Stomach smooth muscle (tissue), 2 donors: ENCODE data around the gene SLC4A7.

ENCODE experiments used
- H3K27ac ChIP-seq: one replicate; pipeline ENCODE4 v1.7.0; 2013; ENCODE audit warnings: mild to moderate bottlenecking, low read length, inconsistent platforms
- H3K27me3 ChIP-seq, 2 donors: one replicate each; pipeline ENCODE4 v1.7.0; 2013; ENCODE audit warnings: low read length in 2 of 2; ENCODE audit not compliant: insufficient read depth in 2 of 2, control insufficient read depth in 1 of 2
- H3K36me3 ChIP-seq, 2 donors: one replicate each; pipeline ENCODE4 v1.7.0; 2013; ENCODE audit warnings: low read length in 2 of 2; ENCODE audit not compliant: control insufficient read depth in 2 of 2, insufficient read depth in 2 of 2
- H3K4me1 ChIP-seq: one replicate; pipeline ENCODE4 v1.7.0; 2013; ENCODE audit warnings: low read length; ENCODE audit not compliant: control insufficient read depth, insufficient read depth
- H3K4me3 ChIP-seq, 2 donors: one replicate each; pipeline ENCODE4 v1.7.0; 2013; ENCODE audit warnings: low read length in 2 of 2
- H3K9ac ChIP-seq, 2 donors: one replicate each; pipeline ENCODE4 v1.7.0; 2013; ENCODE audit warnings: low read length in 2 of 2, mild to moderate bottlenecking in 1 of 2
- H3K9me3 ChIP-seq, 2 donors: one replicate each; pipeline ENCODE4 v1.7.0; 2013; ENCODE audit warnings: low read length in 2 of 2; ENCODE audit not compliant: control insufficient read depth in 2 of 2
- donor health status: healthy.
- donor health status: Pancreatic carcinoma.

The SLC4A7 gene

DNA sequence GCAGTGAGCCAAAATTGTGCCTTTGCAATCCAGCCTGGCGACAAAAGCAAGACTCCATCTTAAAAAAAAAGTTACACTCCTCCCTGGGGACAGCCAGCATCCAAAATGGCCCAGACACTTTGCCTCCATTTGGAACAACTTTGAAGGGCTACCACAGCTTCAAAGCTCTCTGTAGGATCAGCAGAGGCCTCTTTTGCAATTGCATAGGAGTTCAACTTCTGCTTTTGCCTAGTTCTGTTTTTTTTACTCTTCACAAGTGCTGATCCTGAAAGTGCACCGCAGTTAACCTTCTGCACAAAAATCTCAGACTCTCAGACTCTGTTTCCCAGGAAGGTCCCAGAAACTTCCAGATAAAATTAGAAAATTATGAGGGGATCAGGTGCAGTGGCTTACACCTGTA is 25.2 kb upstream of the SLC4A7 start:
- Histone ChIP-seq H3K27ac (no peak overlapping the region), H3K9ac (no peak overlapping the region), H3K9me3 (no peaks in the 10 kb centered on the region), H3K4me1 (peaks cover 4% of the 10 kb centered on the region), H3K27me3 (no peaks in the 10 kb centered on the region), H3K36me3 (no peaks in the 10 kb centered on the region), H3K4me3 (no peak overlapping the region)

DNA sequence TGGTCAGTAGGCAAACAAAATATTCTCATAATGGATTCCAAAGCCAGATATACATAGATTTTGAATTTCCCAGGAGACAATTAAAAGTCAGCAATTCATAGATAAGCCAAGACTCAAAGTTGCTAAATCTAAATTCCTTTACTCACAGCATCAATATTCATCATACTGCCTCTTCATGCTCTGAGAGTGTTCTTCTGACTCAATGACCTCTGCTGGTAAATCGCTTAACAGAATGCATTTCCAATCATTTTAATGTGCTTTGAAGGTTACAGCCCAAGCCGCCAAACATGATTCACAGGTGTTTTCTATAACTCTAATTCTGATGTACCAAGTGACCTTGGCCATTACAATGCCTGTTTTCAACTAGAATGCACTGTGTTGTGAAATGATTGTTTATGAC is 24.2 kb upstream of the SLC4A7 start:
- H3K27me3 ChIP-seq: no peaks in the 10 kb centered on the region

DNA sequence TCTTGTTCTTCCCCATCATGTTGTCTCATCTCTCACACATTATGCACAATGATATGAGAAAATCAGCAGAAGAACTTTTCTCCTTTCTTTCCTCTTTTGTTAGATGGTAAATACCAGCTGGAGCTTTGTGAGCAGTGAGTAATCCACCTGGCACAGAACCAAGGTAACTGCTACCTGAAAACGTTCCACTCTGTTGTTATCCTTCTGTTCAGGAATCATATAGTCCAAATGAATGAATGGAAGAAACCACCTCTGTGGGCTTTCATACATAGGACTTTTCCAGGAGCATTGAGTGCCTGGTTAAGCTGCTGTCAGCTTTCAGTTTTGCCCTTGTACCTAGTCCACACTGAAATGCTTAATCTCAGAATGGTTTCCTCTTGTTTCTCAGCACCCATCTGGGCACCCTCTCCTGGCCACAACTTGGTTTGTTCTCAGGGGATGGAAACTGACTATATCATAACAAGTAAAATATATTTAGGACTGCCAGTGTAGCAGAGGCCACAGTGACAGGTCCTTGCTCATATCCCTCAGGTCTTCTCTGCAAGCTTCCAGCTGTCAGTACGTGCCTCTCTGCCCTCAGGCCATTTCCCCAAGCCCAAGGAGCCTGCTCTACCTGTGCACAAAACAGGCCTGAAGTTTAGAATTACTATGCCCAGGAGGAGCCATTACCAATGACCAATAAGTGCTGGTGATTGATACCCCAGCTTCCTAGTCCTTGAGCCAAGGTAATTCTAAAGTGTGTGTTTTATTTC is 23.5 kb upstream of the SLC4A7 start:
- H3K4me1 ChIP-seq: peaks cover 4% of the 10 kb centered on the region
- no peak overlapping the region for H3K27ac ChIP-seq
- H3K27me3 ChIP-seq: no peaks in the 10 kb centered on the region
- H3K9me3 ChIP-seq: no peaks in the 10 kb centered on the region
- no peaks in the 10 kb centered on the region for H3K36me3 ChIP-seq
- H3K4me3 ChIP-seq: no peak overlapping the region
- no peak overlapping the region for H3K9ac ChIP-seq

More for the DNA sequence above, 24.2 kb upstream of the SLC4A7 start:
- Histone ChIP-seq H3K36me3 (no peaks in the 10 kb centered on the region), H3K4me3 (no peak overlapping the region), H3K27ac (no peak overlapping the region), H3K4me1 (peaks cover 4% of the 10 kb centered on the region), H3K9me3 (no peaks in the 10 kb centered on the region), H3K9ac (no peak overlapping the region)

DNA sequence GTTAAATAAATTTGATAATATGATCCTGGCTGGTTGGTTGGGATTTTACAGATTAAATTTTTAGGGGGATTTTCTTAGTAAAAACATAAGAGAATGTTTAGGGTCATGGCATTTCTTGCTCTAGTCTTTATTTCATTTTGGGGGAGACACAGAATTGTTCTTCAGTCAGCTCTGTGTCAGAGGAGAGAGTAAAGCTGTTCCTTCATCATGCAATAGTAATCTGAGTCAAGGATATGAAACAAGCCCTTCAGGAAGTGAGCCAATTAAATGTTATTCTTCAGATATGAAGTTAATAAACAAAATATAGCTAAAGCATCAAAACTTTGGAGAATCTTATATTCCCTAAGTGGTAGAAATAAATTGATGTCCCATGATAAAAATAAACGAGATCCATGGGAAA is 22.9 kb upstream of the SLC4A7 start:
- Histone ChIP-seq H3K36me3 (no peaks in the 10 kb centered on the region), H3K4me1 (peaks cover 4% of the 10 kb centered on the region), H3K4me3 (no peak overlapping the region), H3K9me3 (no peaks in the 10 kb centered on the region), H3K27me3 (no peaks in the 10 kb centered on the region), H3K9ac (no peak overlapping the region), H3K27ac (no peak overlapping the region)

DNA sequence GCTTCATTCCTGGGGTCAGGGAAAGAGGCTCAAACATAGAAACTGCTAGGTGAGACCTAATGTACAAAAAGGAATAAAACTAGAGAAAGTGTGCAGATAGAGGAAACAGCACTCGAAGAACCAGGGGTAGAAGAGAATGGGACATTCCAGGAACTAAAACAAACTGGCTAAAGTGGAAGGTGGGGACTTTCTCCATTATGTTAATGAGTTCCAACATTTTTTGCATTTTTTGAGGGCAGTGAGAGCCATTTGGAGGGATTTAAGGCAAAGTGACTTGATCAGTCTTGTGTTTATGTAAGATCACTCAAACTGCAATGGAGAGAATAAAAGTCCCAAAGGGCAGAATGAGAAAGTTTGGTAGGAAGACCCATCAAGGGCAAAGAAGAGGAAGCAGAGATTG is 20.6 kb upstream of the SLC4A7 start:
- Histone ChIP-seq H3K9ac (no peak overlapping the region), H3K9me3 (no peaks in the 10 kb centered on the region), H3K4me3 (no peak overlapping the region), H3K27ac (no peak overlapping the region), H3K4me1 (peaks cover 4% of the 10 kb centered on the region), H3K27me3 (no peaks in the 10 kb centered on the region), H3K36me3 (no peaks in the 10 kb centered on the region)

DNA sequence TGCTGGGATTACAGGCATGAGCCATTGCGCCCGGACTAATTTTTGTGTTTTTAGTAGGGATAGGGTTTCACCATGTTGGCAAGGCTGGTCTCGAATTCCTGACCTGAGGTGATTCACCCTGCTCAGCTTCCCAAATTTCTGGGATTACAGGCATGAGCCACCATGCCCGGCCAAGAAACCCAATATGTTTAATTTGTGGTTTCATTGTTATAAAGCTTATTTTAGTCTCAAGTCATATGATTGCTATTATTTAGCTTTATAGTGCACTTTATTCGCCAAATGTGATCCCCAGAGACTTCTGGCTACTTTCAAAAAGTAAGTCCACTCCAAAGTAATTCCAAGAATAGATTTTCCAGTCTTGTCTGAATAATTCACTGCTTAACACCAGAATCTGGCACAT is 19.3 kb upstream of the SLC4A7 start:
- no peak overlapping the region for H3K9ac ChIP-seq
- H3K9me3 ChIP-seq: no peaks in the 10 kb centered on the region
- no peaks in the 10 kb centered on the region for H3K27me3 ChIP-seq
- no peak overlapping the region for H3K4me3 ChIP-seq
- no peak overlapping the region for H3K27ac ChIP-seq
- no peaks in the 10 kb centered on the region for H3K36me3 ChIP-seq
- peaks cover 4% of the 10 kb centered on the region for H3K4me1 ChIP-seq

DNA sequence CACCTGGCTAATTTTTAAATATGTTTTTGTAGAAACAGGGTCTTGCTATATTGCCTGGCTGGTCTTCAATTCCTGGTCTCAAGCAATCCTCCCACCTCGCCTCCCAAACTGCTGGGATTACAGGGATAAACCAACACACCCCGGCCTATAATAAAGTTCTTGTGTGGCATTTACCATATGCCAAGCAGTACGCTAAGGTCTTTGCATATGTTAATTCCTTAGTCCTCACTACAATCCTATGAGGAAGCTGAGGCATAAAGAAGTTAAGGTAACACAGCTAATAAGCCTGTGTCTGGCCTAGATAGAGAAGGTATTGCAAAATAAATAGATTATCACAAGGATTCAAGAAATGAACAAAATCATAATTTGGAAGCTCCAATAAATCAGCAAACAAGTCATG is 17.6 kb upstream of the SLC4A7 start:
- Histone ChIP-seq H3K4me1 (peaks cover 4% of the 10 kb centered on the region), H3K27ac (no peak overlapping the region), H3K4me3 (no peak overlapping the region), H3K9me3 (no peaks in the 10 kb centered on the region), H3K27me3 (no peaks in the 10 kb centered on the region), H3K36me3 (no peaks in the 10 kb centered on the region), H3K9ac (no peak overlapping the region)

DNA sequence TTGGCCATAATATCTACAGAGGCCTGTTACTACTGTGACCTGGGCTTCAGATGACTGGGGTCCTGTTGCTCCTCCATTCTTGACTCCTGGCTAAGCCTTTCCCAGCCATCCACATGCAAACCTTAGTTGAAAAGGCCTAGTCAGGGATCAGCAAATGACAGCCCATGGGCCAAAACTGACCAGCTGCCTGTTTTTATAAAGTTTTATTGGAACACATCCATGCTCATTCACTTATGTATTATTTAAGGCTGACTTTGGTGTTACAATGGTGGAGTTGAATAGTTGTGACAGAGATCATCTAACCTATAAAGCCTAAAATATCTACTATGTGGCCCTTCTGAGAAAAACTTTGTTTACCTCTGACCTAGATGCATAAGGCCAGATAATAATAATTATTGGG is 16.8 kb upstream of the SLC4A7 start:
- Histone ChIP-seq H3K27me3 (no peaks in the 10 kb centered on the region), H3K36me3 (no peaks in the 10 kb centered on the region), H3K4me3 (no peak overlapping the region), H3K27ac (no peak overlapping the region), H3K9ac (no peak overlapping the region), H3K9me3 (no peaks in the 10 kb centered on the region), H3K4me1 (peaks cover 4% of the 10 kb centered on the region)

DNA sequence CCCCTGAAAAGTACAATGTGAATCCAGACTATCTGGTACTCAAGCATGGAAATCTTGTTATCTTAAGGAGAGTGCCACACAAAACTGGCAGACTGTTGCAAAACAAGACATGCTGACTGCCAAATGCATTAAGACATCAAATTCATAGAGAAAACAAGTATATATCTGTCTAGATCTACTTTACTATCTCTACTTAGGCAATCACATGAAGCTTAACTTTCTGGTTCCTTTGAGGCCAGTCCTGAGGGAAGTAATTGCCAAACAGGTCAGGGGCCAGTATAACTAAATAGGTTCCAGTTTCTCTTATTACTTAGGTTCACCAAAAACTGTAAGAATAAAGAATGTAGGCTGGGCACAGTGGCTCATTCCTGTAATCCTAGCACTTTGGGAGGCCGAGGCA is 15.9 kb upstream of the SLC4A7 start:
- Histone ChIP-seq H3K4me1 (peaks cover 3% of the 10 kb centered on the region), H3K36me3 (no peaks in the 10 kb centered on the region), H3K27me3 (no peaks in the 10 kb centered on the region), H3K9ac (no peak overlapping the region), H3K4me3 (no peak overlapping the region), H3K27ac (no peak overlapping the region), H3K9me3 (no peaks in the 10 kb centered on the region)

DNA sequence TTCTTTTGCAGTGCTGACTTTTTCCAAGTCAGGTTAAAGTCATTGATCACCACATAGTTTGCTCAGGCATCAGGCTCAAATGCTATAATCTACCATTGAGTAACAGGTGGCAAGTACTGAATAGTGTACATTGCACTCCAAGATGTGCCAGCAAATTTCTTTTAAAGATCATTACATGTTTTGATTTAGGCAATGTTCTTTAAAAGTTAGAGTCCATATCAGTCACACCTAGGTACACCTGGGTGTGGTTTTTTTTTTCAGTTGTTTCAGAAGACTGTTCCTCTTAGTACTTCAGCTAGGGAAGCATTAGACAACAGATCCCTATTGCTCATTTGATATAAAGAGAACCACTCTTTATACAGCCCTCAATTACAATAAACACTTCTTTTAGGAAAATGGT is 10.6 kb upstream of the SLC4A7 start:
- no peak overlapping the region for H3K27ac ChIP-seq
- no peaks in the 10 kb centered on the region for H3K36me3 ChIP-seq
- no peaks in the 10 kb centered on the region for H3K27me3 ChIP-seq
- no peak overlapping the region for H3K4me3 ChIP-seq
- H3K9me3 ChIP-seq: no peaks in the 10 kb centered on the region
- H3K9ac ChIP-seq: no peak overlapping the region
- no peaks in the 10 kb centered on the region for H3K4me1 ChIP-seq

DNA sequence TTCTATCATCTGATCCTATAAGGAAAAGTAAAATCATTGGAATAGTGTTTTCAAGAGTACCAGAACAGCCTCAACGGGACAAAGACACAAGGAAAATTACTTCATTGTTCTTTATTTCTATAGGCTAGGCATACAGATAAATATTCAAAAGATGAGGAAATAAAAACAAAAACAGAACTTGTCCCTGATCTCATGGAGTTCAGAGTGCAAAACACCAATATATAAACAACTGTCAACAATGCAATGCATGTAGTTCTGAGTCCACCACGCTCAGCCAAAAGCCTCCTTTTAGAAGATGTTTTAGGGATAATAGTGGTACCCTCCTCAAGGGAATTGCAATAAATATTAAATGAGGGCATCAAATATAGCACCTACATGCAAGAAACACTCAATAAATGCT is 4.6 kb upstream of the SLC4A7 start:
- Histone ChIP-seq H3K27ac (no peak overlapping the region), H3K36me3 (no peaks in the 10 kb centered on the region), H3K9ac (no peak overlapping the region), H3K27me3 (no peaks in the 10 kb centered on the region), H3K9me3 (no peaks in the 10 kb centered on the region), H3K4me1 (peaks cover 17% of the 10 kb centered on the region), H3K4me3 (no peak overlapping the region)
